HCEC 1CT (cell line): Measurements from ENCODE around the gene RAB39B.
"Not testable (repeated sequence)": the region's sequence is repeated elsewhere in the genome, so short reads cannot be mapped to it uniquely, and the experiment has no call there.

Experiments used
- DNase-seq: peaks from one replicate; pipeline ENCODE4 v3.0.0-alpha.2; 2017

Gene RAB39B, protein sequence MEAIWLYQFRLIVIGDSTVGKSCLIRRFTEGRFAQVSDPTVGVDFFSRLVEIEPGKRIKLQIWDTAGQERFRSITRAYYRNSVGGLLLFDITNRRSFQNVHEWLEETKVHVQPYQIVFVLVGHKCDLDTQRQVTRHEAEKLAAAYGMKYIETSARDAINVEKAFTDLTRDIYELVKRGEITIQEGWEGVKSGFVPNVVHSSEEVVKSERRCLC

DNA sequence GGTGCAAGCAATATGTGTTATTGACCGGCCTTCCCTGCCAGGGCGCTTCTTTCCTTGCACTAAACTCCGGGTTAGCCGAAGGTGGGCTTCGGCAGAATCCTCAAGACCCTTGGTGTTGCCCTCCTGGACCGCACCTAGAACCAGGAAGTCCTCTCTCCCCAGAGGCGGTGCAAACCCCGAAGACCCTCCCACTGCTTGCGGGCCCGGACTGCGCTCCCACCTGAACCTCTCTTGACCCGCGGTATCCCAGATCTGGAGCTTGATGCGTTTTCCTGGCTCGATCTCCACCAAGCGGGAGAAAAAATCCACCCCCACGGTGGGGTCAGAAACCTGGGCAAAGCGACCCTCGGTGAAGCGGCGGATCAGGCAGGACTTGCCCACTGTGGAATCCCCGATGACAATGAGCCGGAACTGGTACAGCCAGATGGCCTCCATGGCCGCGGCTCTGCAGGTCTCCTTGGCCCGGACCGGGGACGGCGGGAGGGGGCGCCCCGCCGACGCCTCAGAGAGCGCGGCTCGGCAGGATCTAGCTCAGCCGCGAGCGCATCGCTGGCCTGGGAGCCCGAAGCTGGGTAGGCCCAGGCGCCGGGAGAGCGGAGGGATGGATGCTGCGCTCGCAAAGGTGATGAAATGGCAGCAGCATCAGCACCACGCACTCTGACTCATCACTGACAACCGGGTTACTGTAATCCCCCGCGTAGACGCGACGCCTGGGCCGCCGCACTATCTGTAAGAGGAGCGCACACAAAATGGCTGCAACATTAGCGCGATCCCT lies at the start of gene RAB39B:
Gene RAB39B, minus strand, starts transcription at position 638 of the 775 bp plus-strand sequence. Its CDS starts 203 bp downstream, at position 435.
- peak; percentile 54 for DNase-seq

DNA sequence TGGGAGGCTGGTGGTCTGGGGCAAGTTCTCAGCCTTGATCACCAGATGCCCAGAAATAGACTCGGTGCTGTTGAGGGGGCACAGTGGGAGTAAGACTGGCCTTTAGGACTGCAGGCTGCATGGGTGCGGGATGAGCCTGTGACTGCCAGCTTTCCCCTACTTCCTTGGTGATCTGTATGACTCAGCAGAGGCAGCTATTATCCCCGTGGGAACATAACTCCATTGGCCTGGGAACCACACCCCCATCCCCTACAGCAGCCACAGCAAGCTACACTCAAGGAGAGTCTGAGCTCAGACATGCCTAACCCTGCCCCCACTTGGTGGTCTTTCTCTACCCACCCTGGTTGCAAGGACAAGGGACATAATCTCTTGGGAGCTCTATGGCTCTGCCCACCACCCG lies 49.5 kb upstream of the RAB39B start:
- no peak for DNase-seq

DNA sequence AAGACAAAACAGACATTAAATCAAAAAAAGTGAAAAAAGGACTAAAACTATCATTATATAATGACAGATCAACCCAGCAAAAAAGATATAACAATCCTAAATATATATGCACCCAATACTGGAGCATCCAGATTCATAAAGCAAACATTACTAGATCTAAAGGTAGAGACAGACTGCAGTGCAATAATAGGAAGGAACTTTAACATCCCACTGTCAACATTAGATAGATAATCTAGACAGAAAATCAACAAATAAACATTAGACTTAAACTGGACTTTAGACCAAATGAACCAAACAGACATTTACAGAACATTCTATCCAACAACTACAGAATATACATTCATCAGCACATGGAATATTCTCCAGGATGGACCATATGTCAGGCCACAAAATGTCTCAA lies 29.5 kb upstream of the RAB39B start:
- DNase-seq = no peak

DNA sequence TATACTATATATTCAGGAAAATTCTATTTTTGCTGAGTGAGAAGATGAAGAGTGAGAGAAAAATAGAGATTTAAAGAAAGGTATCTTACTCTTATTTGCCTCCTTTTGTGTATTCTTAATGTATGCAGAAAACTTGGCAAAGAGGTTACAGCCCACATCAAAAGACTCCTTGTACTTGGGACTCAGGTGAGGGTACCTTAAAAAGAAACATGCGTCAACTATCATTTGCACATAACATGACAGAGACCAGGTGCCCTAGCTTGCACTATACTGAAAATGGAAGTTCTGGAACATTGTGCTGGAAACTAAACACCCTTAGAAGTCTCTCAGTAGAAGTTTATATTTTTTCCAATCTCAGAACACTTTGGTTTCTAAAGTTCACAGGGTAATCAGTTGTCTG lies 15.6 kb upstream of the RAB39B start:
- no peak for DNase-seq

DNA sequence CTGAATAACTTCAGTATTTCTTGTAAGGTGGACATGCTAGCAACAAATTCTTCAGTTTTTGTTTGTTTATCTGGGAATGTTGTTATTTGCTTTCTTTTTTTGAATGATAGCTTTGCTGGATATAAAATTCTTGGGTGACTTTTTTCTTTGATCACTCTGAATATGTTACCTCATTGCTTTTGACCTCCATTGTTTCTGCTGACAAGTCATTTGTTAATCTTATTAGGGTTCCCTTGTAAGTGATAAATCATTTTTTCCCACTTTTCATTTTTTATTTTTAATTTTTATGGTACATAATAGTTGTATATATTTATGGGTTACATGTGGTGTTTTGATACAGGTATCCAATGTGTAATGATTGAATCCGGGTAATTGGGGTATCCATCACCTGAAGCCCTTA lies 6.7 kb upstream of the RAB39B start:
- DNase-seq = no peak

DNA sequence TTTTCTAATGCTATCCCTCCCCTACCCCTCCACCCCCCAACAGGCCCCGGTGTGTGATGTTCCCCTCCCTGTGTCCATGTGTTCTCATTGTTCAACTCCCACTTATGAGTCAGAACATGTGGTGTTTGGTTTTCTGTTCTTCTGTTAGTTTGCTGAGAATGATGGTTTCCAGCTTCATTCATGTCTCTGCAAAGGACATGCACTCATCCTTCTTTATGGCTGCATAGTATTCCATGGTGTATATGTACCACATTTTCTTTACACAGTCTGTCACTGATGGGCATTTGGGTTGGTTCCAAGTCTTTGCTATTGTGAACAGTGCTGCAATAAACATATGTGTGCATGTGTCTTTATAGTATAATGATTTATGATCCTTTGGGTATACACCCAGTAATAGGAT lies 3.7 kb upstream of the RAB39B start:
- DNase-seq = not testable (repeated sequence)

DNA sequence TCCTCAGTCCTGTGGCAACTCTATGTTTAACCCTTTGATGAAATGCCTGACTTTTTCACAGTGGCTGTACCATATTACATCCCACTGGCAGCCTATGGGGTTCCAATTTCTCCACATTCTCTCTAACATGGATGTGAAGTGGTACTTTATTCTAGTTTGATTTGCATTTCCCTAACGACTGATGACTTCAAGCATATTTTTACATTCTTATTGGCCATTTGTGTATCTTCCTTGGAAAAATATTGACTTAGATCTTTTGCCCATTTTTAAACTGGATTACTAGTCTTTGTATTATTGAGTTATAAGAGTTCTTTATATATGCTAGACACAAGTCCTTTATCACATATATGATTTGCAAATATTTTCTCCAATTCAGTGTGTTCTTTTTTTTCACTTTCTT lies 2.1 kb upstream of the RAB39B start:
- no peak for DNase-seq

DNA sequence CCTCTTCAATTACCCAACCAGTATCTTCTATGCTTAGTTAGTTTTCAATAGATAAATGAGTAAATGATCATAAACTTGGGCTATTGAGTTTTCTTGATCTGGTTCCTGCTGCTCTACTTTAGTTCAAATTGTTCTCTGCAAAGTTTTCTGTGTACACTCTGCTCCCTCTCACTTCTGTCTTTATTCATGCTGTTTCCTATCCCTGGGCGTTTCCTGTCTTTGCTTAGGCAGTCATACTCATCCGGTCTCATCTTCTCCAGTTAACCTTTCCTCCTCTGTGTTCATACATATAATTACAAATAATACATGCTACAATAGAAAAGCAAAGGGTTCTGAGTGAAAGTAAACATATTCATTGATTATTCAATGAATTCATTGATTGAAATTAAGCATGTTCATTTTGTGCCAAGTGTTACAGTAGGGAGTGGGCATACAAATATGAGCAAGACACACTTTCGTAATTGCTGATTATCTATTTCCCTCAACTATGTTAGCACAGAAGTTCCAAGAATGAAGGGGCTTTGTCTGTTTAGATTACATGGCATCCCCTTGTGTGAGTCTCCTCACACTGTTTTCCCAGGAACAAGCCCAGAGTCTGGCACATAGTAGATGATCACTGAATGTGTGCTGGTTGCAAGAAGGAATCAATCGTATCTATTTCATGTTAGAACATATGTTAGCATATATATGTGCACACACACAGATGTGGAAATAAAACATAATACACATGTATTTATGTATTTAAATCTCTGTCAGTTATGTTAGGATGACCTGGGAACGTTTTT lies 1.1 kb downstream of the RAB39B start:
- DNase-seq = no peak

DNA sequence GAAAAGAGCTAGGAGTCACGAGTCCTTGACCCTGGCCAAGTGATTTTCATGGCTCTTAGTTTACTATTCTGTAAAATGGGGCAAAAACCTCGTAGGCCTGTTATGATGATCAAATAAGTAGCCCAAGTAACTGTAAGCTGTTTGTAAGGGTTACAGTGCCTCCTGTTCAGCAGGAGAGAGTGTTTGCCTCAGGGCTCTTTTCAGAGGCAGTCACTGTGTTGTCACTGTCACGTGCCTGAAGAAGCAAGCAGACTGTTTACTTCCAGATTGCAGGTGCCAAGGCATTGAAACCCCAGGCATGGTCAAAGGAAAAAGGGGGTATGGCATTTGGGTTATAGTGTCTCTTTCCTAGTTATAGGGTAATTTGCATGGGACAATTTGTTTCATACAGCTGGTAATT lies 4.5 kb downstream of the RAB39B start:
- no peak for DNase-seq

DNA sequence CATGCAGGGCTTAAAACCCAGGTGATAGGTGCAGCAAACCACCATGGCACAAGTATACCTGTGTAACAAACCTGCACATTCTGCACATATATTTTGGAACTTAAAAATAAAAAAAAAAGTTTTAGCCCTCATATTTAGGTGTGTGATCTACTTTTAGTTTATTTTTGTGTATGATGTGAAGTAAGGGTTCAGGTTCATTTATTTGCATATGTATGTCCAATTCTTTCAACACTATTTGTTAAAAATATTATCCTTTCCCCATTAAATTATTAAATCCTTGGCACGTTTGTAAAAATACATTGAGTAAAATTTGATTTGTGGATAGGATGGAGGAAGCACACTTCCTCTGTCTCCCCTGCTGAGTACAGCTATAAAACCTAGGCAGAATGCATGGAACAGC lies 12.9 kb downstream of the RAB39B start:
- no peak for DNase-seq

DNA sequence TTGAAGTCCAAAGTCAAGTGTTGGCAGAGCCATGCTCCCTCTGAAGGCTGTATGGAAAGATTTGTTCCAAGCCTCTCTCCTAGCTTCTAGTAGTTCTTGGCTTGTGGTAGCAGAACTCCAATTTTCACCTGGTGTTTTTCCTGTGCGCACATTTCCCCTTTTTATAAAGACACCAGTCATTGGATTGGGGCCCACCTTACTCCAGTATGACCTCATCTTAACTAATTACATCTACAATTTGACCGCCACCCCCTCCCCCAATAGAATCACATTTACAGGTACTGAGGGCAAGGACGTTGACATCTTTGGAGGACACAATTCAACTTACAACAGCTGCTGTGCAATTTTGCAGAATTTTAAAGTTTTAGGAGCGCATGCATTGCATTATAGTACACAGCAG lies 16.8 kb downstream of the RAB39B start:
- no peak for DNase-seq

DNA sequence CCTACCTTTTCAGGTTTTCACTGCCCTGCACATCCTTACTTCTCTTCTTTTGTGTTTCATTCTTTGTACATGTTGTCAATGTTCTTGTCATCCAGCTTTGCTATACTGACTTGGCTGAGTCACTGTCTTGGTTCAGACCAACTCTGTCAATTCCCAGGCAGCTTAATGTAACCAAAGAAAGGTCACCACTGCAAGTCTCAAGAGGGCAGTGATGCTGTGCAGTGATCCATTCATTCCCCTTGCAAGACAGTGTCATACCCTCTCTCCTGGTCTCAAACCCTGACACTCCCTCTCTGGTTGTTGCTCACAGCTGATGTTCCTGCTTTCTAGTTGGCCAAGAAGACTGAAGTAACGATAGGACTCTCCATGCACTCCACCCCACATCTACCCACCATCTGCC lies 17.5 kb downstream of the RAB39B start:
- no peak for DNase-seq

DNA sequence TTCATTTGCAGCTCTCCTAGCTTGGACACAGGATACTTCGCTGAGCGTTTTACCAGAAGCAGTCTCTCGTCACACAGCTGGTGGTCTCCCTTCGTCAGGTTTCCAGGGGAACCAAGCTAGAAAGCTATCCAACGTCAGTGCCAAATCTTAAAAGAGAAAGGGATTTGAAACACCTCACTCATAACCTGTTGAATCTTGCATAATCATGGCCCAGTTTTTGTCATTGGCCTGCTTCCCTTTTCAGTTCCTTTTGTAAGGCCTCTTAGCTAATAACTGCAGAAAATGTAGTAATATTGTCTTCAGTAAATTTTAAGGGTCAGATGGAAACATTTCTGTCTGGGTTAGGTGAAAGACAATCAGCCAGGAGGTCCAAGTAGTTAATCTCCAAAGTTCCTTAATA lies 22.0 kb downstream of the RAB39B start:
- DNase-seq = no peak

DNA sequence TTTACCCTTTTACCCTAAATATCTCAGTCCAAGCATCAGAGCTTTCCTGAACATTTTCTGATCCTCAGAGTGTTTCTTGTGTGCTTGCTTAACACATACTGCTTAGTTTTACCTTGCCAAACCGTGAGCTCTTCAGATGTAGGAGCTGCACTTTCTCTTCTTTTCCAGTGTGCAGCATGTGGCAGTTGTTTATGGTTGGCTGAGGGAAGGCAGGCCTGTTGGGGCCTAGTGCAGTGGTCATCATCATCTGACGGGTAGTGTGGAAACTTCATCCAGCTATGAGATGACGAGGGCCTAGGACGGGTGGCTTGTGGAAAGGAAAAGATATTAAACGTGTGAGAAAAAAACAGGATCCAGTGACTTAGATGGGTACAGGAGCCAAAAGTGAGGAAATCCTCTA lies 26.6 kb downstream of the RAB39B start:
- no peak for DNase-seq

DNA sequence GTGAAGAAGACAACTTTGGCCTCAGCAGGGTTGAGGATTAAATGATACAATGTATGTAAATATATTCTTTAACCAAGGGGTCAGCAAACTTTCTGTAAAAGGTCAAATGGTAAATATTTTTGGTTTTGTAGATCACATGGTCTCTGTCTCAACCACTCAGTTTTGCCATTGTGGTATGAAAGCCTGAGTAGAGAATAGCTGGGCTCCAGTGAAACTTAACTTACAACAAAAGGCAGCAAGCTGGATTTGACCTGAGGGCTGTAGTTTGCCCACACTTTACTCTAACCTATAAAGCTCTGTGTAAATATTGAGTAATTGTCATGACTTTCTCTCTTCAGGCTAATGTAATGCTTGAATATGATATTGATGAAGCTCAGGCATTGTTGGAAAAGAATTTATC lies 28.4 kb downstream of the RAB39B start:
- DNase-seq = no peak

DNA sequence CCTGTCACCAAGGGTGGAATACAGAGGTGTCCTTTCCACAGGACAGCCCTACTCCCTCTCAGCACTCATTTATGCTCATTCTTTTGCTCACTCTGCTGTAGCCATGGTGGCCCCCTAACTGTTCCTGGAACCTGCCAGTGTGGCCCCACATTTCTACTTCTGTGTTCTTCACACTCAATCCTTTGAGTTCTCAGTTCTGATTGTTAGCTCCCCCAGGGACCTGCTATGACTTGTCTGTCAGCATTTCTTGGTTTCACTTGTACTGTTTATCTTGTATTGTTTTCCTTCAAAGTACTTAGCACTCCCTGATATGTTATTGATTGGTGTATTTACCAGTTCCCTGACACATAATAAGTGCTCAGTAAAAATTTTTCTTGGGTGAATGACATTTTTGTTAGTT lies 33.1 kb downstream of the RAB39B start:
- DNase-seq = no peak

DNA sequence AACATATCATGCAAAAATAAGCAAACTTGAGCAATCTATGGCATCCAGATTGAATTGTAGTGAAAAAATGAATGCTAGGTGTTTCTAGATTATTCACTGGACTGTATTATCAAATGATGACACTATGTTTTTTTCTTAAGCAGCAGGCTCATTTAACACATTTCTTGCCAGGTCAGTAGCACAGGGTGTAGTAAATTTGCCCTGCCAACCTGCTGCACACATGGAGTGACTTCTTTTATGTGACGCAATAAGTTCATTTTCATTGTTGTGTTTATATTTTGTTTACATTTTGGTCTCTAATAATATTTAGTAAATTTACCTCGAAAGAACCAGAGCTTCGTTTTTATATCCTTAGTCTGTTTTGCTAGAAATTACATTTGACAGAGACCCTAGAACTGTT lies 38.5 kb downstream of the RAB39B start:
- no peak for DNase-seq

DNA sequence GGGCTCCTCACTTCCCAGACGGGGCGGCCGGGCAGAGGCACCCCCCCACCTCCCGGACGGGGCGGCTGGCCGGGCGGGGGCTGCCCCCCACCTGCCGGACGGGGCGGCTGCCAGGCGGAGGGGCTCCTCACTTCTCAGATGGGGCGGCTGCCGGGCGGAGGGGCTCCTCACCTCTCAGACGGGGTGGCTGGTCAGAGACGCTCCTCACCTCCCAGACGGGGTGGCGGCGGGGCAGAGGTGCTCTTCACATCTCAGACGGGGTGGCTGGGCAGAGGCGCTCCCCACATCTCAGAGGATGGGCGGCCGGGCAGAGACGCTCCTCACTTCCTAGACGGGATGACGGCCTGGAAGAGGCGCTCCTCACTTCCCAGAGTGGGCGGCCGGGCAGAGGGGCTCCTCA lies 40.5 kb downstream of the RAB39B start:
- DNase-seq = not testable (repeated sequence)

DNA sequence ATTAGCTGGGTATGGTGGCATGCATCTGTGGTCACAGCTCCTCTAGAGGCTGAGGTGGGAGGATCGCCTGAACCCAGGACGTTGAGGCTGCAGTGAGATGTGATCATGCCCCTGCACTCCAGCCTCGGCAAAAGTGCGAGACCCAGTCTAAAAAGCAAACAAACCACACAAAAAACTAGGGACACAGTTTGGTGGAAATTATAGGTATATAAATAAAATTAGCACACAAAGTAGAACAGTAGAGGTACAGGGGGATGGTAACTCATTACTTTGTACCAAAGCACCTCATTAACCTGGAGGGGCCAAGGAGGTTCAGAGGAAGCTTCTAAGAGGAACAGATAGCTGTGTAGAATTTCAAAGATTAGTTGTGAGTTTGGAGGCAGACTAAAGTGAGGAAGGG lies 42.9 kb downstream of the RAB39B start:
- no peak for DNase-seq

DNA sequence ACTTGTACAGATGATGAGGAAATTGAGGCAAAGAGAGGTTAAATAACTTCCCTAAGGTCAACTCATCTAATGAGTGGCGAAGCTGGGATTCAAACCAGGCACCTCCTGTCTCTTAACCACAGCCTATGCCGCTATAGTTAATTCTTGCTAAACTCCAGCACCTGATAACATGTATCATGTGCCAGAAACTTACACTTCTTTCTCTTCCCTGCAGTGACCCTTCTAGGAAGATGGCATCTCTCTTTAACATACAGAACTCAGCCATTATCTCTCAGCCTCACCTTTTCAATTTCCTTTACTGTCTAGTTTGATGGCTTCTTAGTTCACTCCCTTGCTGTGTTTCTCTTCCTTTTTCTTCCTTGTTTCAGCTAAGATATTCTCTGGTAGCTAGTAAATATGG lies 45.5 kb downstream of the RAB39B start:
- no peak for DNase-seq

DNA sequence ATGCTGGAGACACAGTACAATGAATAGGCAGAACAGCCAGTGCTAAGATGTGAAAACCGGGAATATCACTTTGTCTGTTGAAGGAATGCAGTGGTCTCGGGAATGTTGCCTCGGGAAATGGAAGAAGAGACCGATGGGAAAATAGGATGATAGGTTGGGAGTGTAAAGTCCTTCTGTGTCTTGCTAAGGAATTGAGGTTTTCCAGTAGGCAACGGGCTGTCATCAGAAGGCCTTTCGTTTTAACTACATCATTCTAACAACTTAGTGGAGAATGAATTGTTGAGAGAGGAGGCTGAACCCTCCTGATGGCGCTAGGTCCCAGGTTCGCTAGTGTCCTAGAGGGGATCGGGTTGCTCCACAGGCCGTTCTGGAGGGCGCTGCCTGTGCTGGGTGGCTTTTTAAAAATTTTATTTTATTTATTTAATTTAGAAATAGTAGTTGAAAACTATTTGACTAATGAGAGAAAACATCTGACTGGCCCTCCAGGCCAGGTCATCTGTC lies 47.3 kb downstream of the RAB39B start:
- DNase-seq = no peak

DNA sequence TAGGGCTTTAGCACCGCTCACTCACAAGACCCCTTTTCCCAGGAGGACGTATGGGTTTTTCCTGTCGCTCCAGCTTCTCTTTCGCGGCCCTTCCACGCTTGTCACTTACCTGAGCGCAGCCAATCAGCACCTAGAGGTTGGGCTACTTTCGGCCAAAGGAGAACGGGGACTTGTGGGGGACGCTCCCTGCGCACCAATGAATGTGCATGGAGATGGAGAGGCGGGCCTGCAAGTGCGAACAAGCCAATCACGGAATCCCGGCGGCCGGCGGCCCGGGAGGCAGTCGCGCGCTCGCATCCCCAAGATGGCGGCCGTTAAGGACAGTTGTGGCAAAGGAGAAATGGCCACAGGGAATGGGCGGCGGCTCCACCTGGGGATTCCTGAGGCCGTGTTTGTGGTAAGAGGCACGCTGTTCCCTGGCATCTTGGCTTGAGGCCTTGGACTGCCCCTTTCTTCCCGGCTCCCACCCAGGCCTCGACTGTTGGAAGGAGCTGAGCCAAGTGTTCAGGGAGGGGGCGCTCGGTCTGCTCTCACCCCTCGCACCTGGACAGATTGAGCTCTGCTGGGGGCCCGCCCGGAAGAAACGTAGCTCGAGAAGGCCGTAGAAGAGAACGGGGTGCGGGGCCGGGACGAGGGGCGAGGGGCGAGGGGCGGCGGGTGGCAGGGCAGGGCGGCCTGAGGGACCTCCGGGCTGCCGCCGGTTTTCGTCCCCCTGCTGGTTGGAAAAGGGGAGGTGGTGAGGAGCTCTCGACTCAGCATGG lies 47.9 kb downstream of the RAB39B start, which contains the start of gene VBP1:
Gene VBP1, plus strand, starts transcription at position 282 of the 761 bp plus-strand sequence. Its CDS starts 23 bp downstream, at position 305.
- peak; percentile 95 for DNase-seq
